Renal cortical epithelial cell (primary cell): ENCODE measurements around the gene SLC2A4. TPM values are rescaled to one million over a fixed set of nuclear protein-coding genes. Genes with fewer than 3 reads are reported as not detected.
A peak's percentile ranks its signal among the peaks of the same experiment; 100 is the strongest.

ENCODE experiments used
- DNase-seq: peaks from one replicate; pipeline ENCODE4 v3.0.0-alpha.2; 2011; ENCODE audit warnings: low read depth
- total RNA-seq: library from RNA; depleted of rRNA; stranded (reverse); fragments of >200 nt; gene quantifications from 2 replicates; pipeline ENCODE4 v1.2.3, GENCODE V29; 2014

The SLC2A4 gene
- total RNA-seq, 1 donor from 2014 or later: 0.30 TPM

DNA sequence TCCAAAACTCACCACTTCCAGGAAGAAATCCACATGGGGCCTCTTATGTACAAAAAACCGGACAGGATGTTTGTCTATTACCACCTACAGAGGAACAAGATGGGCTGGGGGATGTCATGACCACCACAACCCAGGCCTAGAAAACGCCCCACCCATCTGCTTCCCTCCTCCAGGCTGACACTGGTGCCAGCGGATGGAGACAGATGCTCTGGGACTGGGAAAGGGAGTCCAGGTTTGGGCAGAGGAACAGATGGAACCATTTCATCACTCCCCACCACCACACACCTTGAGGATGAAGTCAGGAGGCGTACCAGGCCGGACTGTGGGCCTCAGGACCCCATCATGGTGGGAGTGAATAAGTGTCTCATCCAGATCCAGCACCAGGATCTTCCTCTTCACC is 34.7 kb upstream of the SLC2A4 start:
- DNase-seq: no peak

DNA sequence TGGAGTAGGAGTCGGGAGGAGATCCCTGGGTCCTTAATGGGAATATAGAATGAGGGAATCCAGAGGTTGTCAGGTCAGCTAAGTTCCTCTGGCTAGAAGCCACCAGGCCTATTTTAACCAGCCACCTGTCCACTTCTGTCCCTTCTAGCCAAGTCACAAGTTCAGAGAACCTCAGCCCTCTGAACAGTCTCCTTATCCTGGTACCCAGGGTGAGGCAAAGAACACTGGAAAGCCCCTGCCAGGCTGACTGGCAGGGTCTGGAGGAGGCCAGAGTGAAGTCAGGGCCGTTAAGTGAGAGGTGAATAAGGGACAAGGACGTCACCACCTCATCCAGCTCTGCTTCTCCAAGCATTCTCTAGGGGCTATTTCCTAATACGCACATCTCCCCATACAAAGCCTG is 32.7 kb upstream of the SLC2A4 start:
- no peak for DNase-seq

DNA sequence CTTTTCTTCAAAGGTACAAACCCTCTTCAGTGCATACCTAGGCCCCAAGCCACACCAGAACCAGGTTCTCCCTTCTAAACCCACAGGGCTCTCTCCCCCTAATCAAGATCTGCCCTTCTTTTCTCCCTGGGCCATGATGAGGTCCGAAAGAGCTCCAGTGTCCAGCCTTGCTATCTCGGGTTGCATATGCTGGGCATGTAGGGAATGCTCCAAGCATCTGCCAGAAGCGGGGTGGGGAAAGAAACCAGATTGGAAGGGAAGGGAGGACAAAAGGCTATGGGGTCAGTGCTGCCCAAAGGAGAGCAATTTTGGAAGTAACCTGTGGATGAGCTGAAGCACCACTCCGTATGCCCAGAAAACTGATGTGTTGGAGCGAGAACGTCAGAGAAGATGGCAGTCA is 32.3 kb upstream of the SLC2A4 start:
- DNase-seq: no peak

DNA sequence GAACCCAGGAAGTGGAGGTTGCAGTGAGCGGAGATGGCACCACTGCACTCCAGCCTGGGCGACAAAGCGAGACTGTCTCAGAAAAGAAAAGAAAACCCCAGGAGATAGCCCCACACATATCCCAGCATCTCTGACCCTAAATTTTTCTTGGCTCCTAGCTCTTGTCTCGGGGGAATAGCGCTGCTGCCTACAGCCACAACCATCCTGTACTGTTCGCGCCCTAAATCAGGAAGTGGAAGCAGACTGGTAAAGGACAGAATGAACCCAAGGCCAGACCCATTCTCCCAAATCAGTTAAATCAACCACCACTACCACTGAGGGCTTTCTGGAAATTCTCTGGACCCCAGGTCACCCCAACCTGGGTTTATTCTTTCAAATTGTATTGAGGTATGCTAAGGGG is 31.7 kb upstream of the SLC2A4 start:
- no peak for DNase-seq

DNA sequence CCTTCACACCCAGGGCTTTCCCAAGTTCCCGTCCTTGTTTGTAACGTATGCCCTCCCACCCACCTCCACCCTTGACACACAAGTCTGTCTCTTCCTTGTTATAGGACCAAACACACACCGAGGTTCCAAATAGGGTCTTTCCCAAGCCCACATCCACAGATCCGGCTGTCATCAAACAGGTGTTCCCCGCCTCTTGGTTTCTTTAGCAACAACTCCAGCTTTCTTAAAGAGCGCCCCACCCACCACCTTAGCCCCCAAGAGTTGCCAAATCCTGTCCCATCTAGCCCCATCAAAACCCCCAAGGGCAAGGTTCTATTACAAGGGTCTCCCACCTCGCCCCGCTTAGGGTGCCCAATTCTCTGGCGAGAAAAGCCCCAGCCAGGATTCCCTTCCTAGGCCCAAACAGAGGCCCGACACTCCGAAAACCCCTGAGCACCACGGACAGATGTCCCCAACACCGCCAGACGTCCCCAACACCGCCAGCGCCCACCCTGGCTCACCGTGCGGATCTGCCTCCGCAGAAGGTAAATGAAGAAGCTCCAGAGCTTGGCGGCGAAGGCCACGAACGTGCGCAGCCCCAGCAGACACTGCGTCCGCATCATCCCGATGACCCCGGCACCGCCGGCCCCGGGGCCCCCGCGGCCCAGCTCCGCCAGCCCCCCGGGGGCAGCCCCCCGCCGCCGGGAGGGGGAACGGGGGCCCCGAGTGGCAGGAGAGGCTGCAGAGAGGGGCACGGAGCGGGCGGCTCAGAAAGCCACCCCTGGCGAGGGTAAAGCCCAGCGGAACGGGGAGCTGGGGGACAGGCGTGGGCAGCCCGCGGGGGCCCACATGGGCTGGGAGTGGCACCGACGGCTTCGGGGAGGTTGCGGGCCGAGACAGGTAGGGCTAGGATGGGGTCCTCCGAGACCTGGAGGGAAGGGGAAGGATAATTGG is 30.6 kb upstream of the SLC2A4 start:
- no peak for DNase-seq

DNA sequence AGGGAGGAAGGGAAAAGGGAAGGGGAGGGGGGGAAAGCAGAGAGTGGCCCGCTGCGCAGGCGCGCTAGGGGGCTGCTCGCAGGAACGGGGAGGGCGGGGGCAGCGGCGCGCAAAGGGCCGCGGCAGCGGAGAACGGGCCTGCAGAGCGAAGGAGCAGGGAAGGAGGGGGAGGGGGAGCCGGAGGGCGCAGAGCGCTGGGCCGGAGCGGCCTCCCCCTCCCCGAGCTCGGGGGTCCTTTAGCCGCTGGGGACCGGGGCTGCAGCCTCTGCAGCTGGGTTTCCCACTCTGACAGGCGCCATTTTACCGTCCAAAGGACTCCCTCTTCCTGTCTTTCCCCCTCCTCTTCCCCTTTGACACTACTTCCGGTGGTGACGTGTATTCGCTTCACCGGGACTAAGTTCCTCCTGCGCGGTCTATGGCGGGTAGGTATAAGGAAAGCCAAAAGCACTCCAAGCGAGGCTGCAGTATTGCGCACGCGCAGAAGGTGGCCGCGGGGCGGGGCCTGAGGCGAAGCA is 29.8 kb upstream of the SLC2A4 start, which contains the start of gene CTDNEP1:
Gene CTDNEP1, minus strand, starts transcription at position 74 of the 515 bp plus-strand sequence. CDS start 438 bp downstream, outside the sequence.
- peak; percentile 99 for DNase-seq

DNA sequence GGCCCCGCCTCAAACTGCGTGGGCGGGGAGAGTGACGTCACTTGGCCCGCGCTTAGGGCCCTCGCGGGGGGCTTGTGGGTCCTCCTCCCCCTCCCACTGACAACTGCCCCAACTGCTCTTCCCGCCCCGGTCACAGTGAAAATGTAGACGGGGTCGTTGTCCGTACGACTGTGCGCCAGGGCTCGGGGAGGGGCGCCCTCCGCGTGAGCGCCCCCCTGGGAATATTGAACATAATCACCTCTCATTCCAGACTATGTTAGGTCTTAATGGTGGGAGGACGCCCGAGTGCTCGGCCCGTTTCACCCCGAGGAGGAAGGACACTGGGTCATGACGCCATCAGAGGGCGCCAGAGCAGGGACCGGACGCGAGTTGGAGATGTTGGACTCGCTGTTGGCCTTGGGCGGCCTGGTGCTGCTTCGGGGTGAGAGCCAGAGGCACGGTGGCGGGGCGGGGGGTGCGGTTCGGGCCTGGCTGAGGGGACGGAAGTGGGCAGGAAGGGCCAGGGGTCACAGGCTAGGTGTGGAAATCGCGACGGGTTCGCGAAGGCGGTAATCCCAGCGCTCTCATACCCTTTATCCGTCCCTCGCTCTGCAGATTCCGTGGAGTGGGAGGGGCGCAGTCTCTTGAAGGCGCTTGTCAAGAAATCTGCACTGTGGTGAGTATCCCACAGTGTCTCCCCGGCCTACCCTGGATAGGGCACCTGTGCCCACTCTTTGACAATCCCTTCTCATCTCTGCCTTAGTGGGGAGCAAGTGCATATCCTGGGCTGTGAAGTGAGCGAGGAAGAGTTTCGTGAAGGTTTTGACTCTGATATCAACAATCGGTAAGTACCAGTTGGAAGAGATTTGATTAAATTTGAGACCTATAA is 29.1 kb upstream of the SLC2A4 start, which contains the start of gene ELP5:
Gene ELP5, plus strand, starts transcription at position 40 of the 868 bp plus-strand sequence. Its CDS starts 336 bp downstream, at position 376.
- DNase-seq: peak; percentile 81

DNA sequence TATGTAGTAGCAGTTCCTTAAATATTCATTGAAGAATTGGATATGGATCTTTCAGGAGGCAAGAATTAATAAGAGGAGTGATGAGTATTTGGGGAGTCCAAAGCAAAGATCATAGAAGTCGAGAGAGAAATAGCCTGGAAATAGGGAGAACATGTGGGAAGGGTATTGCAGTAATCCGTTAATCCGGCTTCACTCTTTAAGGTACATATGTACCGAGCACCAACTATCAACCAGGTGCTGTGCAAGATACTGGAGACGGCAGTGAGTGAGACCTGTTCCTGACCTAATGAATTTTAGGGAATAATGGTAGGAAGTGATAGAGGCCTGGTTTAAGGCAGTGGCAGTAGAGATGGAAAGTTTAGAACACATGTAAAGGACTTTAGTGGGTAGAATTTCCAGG is 28.4 kb upstream of the SLC2A4 start:
- DNase-seq: no peak

DNA sequence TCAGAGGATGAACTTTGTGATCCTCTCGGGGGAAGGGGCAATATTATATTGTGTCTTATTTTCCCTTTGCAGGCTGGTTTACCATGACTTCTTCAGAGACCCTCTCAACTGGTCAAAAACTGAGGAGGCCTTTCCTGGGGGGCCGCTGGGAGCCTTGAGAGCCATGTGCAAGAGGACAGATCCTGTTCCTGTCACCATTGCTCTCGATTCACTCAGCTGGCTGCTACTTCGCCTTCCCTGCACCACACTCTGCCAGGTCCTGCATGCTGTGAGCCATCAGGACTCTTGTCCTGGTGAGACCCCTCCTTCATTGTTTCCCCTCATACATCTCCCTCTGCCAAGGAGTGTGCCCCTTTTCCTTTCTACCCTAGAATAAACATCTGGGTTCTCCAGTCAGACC is 27.0 kb upstream of the SLC2A4 start:
- DNase-seq: no peak

DNA sequence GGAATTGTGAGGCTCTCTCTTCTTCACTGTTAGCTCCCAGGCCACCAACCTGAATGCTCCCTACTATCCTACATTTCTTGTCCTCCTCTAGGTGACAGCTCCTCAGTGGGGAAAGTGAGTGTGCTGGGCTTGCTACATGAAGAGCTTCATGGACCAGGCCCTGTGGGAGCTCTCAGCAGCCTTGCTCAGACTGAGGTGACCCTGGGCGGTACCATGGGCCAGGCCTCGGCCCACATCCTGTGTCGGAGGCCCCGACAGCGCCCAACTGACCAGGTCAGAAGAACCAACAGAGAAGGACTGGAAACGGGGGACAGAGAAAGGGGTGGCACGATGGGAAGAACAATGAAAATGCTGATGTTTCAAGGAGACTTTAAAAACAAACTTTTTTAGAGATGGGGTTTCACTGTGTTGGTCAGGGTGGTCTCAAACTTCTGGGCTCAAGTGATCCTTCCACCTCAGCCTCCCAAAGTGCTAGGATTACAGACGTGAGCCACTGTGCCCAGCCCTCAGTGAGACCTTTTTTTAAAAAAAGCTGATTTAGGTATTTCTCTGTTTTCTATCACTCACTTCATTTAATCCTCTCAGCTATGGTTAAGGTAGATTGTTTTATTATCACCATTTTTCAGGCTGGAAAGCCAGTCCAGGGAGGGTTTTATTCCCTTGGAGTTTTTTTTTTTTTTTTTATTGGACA is 24.6 kb upstream of the SLC2A4 start:
- no peak for DNase-seq

DNA sequence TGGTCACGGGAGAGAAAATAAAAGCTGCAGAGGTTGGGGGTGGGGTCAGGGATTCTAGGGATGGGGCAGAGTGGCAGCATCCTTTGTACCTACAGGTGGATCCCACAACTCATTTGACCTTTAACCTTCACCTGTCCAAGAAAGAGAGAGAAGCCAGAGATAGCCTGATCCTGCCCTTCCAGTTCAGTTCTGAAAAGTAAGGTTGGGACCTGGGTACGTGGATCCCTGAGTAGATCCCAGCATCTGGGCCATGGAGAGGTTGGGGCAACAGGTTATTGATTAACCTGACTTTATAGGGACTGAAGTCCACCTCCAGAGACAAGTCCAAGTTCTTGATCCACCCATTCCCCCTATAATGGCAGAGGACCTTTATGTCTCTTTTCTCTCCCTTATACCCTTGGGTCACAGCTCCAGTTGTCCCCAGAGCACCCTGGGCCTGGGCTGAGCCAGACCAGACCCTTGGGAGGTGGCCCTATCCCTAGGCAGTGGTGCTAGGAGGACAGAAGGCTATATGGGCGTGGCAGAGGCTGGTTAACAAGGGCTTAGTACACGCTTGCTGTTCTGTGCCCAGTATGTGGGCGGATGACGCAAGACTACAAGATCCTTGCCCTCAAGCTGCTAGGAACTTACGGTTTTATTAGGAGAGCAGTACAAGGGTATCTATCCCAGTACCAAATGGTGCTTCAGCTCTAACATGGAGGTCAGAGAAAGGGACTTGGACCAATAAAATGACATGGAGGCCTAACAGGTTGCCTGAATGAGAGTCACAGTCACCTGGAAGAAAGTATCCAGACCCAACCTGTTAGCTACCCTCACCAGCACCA is 22.6 kb upstream of the SLC2A4 start:
- peak; percentile 86 for DNase-seq

DNA sequence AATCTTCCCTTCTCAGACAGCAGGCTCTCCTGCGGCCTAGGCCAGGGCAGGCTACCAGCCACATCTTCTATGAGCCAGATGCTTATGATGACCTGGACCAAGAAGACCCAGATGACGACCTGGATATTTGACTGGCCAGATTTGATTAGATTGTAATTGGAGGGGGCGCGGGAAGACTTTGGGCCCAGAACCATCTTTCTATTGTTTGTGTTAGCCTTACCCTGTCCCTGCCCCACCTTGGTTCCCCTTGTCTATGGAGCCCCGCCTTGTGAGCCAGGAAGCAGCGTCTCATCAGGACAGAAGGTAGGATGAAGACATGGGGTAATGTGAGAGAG is 22.0 kb upstream of the SLC2A4 start:
- no peak for DNase-seq

DNA sequence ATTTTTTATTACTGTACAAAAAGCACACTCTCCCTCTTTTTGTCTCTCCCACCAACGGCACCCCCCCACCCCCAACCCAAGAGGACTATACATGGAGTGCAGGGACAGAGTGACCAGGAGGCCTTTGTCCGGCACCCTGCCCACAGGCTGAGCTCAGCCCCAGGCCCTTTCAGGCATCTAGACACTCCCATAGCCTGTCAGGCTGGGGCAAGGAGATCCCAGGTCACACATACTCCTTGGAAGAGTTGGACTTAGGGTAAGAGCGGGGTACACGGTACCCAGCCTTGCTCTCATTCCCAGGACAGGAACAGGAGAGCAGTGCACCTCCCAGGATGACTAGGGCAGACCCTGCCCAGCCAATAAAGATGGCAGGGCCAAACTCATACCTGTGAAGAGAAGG is 21.4 kb upstream of the SLC2A4 start:
- DNase-seq: no peak

DNA sequence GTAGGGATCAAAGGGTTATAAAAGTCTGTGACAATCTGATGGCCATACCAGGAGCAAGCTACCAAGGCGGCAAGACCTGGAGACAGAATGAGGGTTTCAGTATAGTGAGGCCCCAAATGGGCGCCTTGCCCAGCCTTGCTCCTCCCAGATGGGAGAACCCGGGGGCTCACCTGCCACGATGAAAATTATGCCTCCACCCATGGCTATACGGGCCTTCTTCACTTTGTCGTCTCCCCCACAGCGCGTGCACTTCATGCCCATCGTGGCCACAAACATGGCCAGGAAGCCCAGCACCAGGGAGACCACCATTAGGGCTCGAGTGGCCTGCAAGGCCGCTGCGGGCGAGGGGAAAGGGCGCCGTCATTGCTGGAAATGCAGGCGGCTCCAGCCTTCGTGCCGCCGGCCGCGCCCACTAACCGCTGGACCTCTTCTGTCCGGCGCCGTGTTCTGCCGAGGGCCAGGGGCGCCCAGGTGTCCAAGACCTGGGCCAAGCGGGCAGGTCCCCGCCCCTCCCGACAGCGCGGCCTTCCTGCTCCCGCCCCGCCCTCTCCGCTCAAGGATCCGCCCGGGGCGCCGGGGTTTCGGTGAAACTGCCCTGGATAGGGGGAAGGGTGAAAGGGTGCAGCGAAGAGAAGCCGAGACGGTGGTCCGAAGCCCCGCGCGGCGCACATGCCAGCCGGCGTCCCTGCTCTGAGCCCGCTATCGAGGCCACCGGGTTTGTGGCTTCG is 20.7 kb upstream of the SLC2A4 start:
- no peak for DNase-seq

DNA sequence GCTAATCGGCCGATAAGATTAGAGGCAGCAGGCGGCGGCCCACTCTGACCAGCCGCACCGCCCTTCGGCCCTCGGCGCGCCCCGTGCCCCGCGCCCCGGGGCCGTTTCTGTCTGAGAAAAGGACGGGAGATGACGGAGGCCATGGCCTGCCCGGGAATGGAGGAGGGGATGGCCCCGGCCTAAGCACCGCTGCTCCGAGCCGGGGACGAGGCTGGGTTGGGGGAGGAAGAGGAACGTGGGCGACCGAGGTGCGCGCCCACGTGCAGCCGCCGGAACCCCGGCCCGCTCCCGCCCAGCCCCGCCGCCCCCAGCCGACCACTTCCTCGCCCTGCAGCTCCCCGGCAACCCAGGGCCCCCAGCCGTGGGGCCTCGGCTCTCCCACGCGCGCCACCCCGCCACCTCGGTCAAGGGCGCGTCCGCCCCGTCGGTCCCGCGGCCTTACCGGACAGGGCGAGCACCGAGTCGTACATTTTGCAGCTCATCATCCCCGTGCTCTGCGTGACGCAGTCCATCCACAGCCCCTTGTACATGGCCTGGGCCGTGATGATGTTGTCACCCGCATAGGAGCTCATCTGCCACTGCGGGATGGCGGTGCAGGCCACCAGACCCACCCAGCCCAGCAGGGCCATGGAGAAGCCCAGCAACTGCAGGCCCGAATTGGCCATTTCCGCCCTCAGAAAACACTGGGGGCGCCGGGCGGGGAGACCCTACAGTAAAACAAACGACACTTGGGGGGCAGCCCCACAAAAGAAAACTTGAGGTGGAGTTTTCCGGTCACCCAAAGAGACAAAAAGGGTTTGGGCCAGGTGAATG is 19.9 kb upstream of the SLC2A4 start:
- no peak for DNase-seq

DNA sequence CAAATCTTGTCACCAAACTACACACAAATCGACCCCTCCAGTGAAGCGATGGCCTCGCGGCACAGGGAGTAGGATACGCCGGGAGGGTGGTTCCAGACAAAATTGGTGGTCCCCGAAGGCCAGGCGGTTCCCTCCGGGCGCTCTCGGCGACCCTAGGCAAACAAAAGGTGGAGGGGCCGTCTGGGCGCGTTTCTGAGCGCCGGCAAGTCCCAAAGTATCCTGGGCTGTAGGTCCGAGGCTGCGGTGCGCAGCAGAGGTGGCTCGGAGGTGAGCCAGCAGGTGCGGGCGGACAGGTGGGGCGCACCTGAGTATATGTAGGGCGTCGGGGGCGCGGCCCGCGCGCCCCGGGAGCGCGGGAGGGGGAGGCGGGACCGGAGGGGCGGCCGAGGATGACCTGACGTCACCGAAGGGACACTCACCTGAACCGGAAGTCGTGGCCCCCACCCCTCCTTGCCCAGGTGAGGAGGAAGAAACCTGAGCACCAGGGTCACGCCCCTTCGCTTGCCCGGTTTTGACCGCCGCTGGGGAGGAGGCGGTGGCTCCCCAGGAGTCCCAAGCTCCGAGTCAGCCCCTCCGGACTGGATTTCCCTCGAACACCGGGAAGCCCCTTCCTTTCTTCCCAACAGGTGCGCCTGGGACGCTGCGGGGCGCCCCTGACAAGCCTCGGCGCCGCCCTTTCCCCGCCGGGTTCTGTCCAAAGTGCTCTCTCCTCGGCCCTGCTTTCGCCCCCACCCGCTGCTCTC is 19.2 kb upstream of the SLC2A4 start, which contains the start of gene CLDN7:
Gene CLDN7, minus strand, starts transcription at position 287 of the 743 bp plus-strand sequence. CDS start 435 bp downstream, outside the sequence.
- DNase-seq: peak; percentile 30

DNA sequence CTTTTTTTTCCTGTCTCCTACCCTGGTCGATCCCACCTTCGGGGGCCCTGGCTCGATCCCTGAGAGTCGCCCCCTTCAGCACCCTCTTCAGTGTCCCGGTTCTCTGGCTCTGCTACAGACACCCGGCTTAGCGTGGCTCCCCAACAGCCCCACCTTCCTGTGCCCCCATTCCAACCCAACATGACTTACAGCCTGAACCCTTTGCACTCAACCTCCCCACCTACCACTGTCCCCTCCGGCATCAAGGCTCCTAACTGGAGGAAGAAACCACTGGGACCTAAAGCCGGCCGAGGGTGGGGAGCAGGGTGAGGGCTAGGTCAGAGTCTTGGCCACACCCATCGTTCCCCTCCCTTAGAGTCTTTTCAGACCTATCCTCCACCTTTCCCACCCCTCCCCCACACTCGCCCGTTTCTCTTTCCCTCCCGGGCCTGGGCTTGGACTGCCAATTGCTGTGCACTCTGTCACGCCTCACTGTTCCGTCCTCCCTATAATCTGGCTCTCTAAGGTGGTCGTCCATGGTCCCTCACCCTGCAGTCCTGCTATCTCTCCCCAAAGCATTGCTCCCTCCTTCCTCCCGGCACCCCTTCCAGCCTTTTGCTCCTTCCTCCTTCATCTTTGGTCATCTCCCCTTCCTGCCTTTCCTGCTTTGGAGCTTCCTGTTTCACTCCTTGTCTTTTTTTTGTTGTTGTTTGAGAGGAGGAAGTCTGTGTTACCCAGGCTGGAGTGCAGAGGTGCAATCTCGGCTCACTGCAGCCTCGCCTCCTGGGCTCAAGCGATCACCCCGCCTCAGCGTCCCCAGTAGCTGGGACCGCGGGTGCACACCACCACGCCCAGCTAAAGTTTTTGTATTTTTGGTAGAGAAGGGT is 18.4 kb upstream of the SLC2A4 start:
- DNase-seq: peak; percentile 31

DNA sequence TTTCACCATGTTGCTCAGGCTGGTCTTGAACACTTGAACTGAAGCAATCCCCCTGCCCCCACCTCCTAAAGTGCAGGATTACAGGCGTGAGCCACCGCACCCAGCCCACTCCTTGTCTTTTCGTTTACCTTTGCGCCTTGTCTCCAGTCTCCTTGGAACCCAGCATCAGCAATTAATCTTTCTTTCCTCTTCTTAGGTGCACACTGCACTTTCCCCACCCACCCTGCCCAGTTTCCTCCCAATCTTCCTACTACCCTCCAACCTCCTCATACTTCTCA is 17.8 kb upstream of the SLC2A4 start:
- no peak for DNase-seq
